Fibroblast of lung (primary cell): Measurements from ENCODE around the gene KDELR1.

ENCODE experiments used
- CTCF ChIP-seq, 2 donors: IDR thresholded peaks in 1 of 2; conservative IDR thresholded peaks in 1 of 2; 1 replicate in 1 of 2; 2 replicates in 1 of 2; pipeline ENCODE4 v1.5.1; 2011 to 2012; ENCODE audit warnings: low read length in 2 of 2, control low read depth in 1 of 2, inconsistent platforms in 1 of 2, low read depth in 1 of 2, mild to moderate bottlenecking in 1 of 2
- EZH2 ChIP-seq: IDR thresholded peaks from 2 replicates; pipeline ENCODE4 v1.5.1; 2012; ENCODE audit warnings: low read length, control low read depth, mild to moderate bottlenecking; ENCODE audit errors: missing control alignments

GRCh38 chr19:48367855-48368254, 23.5 kb downstream of the KDELR1 start:
- TF ChIP-seq CTCF (conservative IDR thresholded peaks at IDR 0.05 in 1 of 2, IDR thresholded peaks at IDR 0.05 in 1 of 2; ENCODE audit: low read depth in 1 of 2, low read length in 2 of 2) = no peak
- TF ChIP-seq EZH2 = no peak
